Spleen (tissue), 7 donors: Measurements from ENCODE around the gene GREB1.

Source experiments
- CTCF ChIP-seq, 11 experiments: fragments of 200-600 bp in 7 of 11; fragments of 450-650 bp in 4 of 11; sonication (generic) in 4 of 11; IDR thresholded peaks in 8 of 11; conservative IDR thresholded peaks in 3 of 11; 1 replicate in 7 of 11; 2 replicates in 4 of 11; pipeline versions ENCODE4 v1.4.0 to v1.8.0; 2016 to 2021; ENCODE audit warnings: antibody characterized with exemption in 11 of 11, inconsistent platforms in 4 of 11, mild to moderate bottlenecking in 1 of 11
- POLR2AphosphoS5 ChIP-seq, 3 donors: sonication (generic); formaldehyde crosslinking; IDR thresholded peaks; one replicate each; pipeline ENCODE4 v1.5.1; 2017; ENCODE audit warnings: antibody characterized with exemption in 3 of 3
- donor health status: DM: no; HTN: no; CAD: no; lungs with moderate emphysema.
- donor health status: DM: no; HTN: no; CAD: no.
- donor health status: DM: no; HTN: no; CAD: no.

- TF ChIP-seq CTCF (IDR thresholded peaks at IDR 0.05 in 8 of 11, conservative IDR thresholded peaks at IDR 0.05 in 3 of 11) (no peak), POLR2AphosphoS5 (IDR thresholded peaks at IDR 0.05) (no peak)
These were observed 63.8 kb downstream of the GREB1 start for GRCh38 chr2:11597538-11598225.
